ENCODE results near the gene CDC23.

DNA sequence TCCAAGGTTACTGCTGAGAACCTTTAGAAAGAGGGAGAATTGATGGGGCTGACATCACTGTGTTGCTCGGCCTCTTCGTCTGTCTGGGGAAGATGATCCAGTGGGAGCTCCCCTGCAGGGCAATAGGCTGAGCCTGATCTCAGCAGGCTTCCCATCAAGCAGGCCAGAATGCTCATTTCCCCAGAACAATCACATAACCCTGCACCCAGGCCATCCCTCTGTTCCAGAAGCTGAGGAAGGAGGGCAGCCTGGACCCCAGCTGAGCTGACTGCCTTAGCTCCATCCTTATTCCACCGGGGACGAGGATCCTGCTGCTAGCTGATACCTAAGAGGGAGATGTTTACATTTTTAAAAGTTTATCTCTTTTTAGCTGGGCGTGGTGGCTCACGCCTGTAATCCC is 11.6 kb upstream of the CDC23 start:
- TF ChIP-seq POLR2A (IDR thresholded peaks at IDR 0.05) (no peak), POLR2AphosphoS5 (IDR thresholded peaks at IDR 0.05) (no peak)
